ENCODE measurements around the gene CHD9.
"Not testable (repeated sequence)": the region's sequence is repeated elsewhere in the genome, so short reads cannot be mapped to it uniquely, and the experiment has no call there.

CHD9 gene

GRCh38 chr16:53054670-53055485 is at the start of gene CHD9:
Gene CHD9, plus strand, starts transcription at chr16:53054991. Its CDS starts 101,099 bp downstream, at chr16:53156090.
- DNase-seq, result peak; percentile 87

GRCh38 chr16:53007095-53007494 is 47.7 kb upstream of the CHD9 start:
- DNase-seq, result no peak

GRCh38 chr16:53014287-53014686 is 40.5 kb upstream of the CHD9 start:
- DNase-seq, result no peak

- no peak for DNase-seq
Observed at GRCh38 chr16:53018834-53019416, 35.9 kb upstream of the CHD9 start.

- peak; percentile 57 for DNase-seq
Observed at GRCh38 chr16:53022374-53022773, 32.4 kb upstream of the CHD9 start.

GRCh38 chr16:53024045-53024444 is 30.7 kb upstream of the CHD9 start:
- no peak for DNase-seq

- DNase-seq, result no peak
Observed at GRCh38 chr16:53029971-53030370, 24.8 kb upstream of the CHD9 start.

- no peak for DNase-seq
Observed at GRCh38 chr16:53031323-53031942, 23.4 kb upstream of the CHD9 start.

- DNase-seq, result peak; percentile 45
Observed at GRCh38 chr16:53034306-53034705, 20.5 kb upstream of the CHD9 start.

- DNase-seq, result no peak
Observed at GRCh38 chr16:53035176-53035942, 19.4 kb upstream of the CHD9 start.

GRCh38 chr16:53036066-53036465 is 18.7 kb upstream of the CHD9 start:
- DNase-seq, result no peak

- not testable (repeated sequence) for DNase-seq
Observed at GRCh38 chr16:53036711-53037110, 18.1 kb upstream of the CHD9 start.

- no peak for DNase-seq
Observed at GRCh38 chr16:53040788-53041187, 14.0 kb upstream of the CHD9 start.

GRCh38 chr16:53041320-53042051 is 13.3 kb upstream of the CHD9 start:
- no peak for DNase-seq

- no peak for DNase-seq
Observed at GRCh38 chr16:53042235-53042701, 12.5 kb upstream of the CHD9 start.

GRCh38 chr16:53043428-53043831 is 11.4 kb upstream of the CHD9 start:
- no peak for DNase-seq

GRCh38 chr16:53043986-53044601 is 10.7 kb upstream of the CHD9 start:
- DNase-seq, result no peak

- DNase-seq, result no peak
Observed at GRCh38 chr16:53045341-53046220, 9.2 kb upstream of the CHD9 start.

GRCh38 chr16:53047515-53047914 is 7.3 kb upstream of the CHD9 start:
- not testable (repeated sequence) for DNase-seq

GRCh38 chr16:53048139-53048915 is 6.5 kb upstream of the CHD9 start:
- no peak for DNase-seq
